Thyroid gland (tissue), 4 donors: ENCODE measurements around the gene GPC5. TPM values are rescaled to one million over a fixed set of nuclear protein-coding genes. Genes with fewer than 3 reads are reported as not detected.

Experiments
- DNase-seq, 2 donors: peaks; one replicate each; pipeline ENCODE4 v3.0.0-alpha.2; 2019
- H3K27ac ChIP-seq, 3 donors: fragments of 200-600 bp; sonication (generic); 1 replicate in 2 of 3; 2 replicates in 1 of 3; pipeline ENCODE4 v1.5.1; 2016 to 2019; ENCODE audit warnings: mild to moderate bottlenecking in 1 of 3, moderate library complexity in 1 of 3
- H3K27me3 ChIP-seq: fragments of 200-600 bp; sonication (generic); one replicate; pipeline ENCODE4 v1.5.1; 2019
- H3K36me3 ChIP-seq, 2 donors: fragments of 200-600 bp; sonication (generic); one replicate each; pipeline ENCODE4 v1.5.1; 2016 to 2019
- H3K4me1 ChIP-seq, 2 donors: fragments of 200-600 bp; sonication (generic); one replicate each; pipeline ENCODE4 v1.5.1; 2017 to 2019
- H3K4me3 ChIP-seq, 3 donors: fragments of 200-600 bp; sonication (generic); replicated peaks in 1 of 3; 1 replicate in 2 of 3; 2 replicates in 1 of 3; pipeline ENCODE4 v1.5.1; 2016; ENCODE audit warnings: mild to moderate bottlenecking in 1 of 3
- H3K9me3 ChIP-seq: fragments of 200-600 bp; sonication (generic); one replicate; pipeline ENCODE4 v1.5.1; 2017
- CTCF ChIP-seq, 6 experiments: fragments of 200-600 bp in 3 of 6; fragments of 450-650 bp in 3 of 6; sonication (generic) in 3 of 6; IDR thresholded peaks; one replicate each; pipeline ENCODE4 v1.5.1; 2016 to 2019; ENCODE audit warnings: antibody characterized with exemption in 6 of 6, mild to moderate bottlenecking in 2 of 6, inconsistent platforms in 1 of 6, moderate library complexity in 1 of 6
- POLR2A ChIP-seq, 2 donors: fragments of 450-650 bp; IDR thresholded peaks; one replicate each; pipeline ENCODE4 v1.6.1; 2017; ENCODE audit warnings: antibody characterized with exemption in 2 of 2, mild to moderate bottlenecking in 2 of 2, moderate library complexity in 1 of 2
- WGBS, 2 donors: methylation state at CpG; one replicate each; pipeline ENCODE4 v1.1.5; 2017; 5-methylcytosine and 5-hydroxymethylcytosine counted together
- intact Hi-C: fragments of 100-400 bp; cut with DNase I; formaldehyde crosslinking; loops from one replicate; pipeline ENCODE4 v1.15.1; 2023
- total RNA-seq, 4 donors: library from RNA; depleted of rRNA; stranded (reverse); fragments of >200 nt; gene quantifications; one replicate each; pipeline ENCODE4 v1.2.3, GENCODE V29; 2016

Gene GPC5
- total RNA-seq, 4 donors from 2014 or later = 0.67 to 2.3 (median 1.3) TPM

GRCh38 chr13:91516799-91517198 lies 118.4 kb downstream of the GPC5 start:
- WGBS, 2 donors = 80 to 90% methylated on average over 1 to 3 of the region's 3 CpGs
- Histone ChIP-seq H3K9me3 (no peaks in the 10 kb centered on the region), H3K4me1 (no peaks in the 10 kb centered on the region), H3K27me3 (no peaks in the 10 kb centered on the region), H3K36me3 (no peaks in the 10 kb centered on the region), H3K4me3 (no peak overlapping the region), H3K27ac (no peak overlapping the region)
- no peak for DNase-seq
- intact Hi-C loops = no loop called here
- TF ChIP-seq POLR2A (IDR thresholded peaks at IDR 0.05) (no peak), CTCF (IDR thresholded peaks at IDR 0.05) (no peak)

- DNase-seq = no peak
- no peaks in the 10 kb centered on the region for H3K4me1 ChIP-seq
- intact Hi-C loops = no loop called here
- no peaks in the 10 kb centered on the region for H3K36me3 ChIP-seq
- no peaks in the 10 kb centered on the region for H3K9me3 ChIP-seq
- no peaks in the 10 kb centered on the region for H3K27me3 ChIP-seq
- no peak for TF ChIP-seq CTCF (IDR thresholded peaks at IDR 0.05)
- no peak for TF ChIP-seq POLR2A (IDR thresholded peaks at IDR 0.05)
- H3K27ac ChIP-seq = no peak overlapping the region
- no peak overlapping the region for H3K4me3 ChIP-seq
Observed at GRCh38 chr13:91520952-91521351, 122.5 kb downstream of the GPC5 start.

- intact Hi-C loops = no loop called here
- no peaks in the 10 kb centered on the region for H3K9me3 ChIP-seq
- H3K4me3 ChIP-seq = no peak overlapping the region
- H3K36me3 ChIP-seq = no peaks in the 10 kb centered on the region
- no peaks in the 10 kb centered on the region for H3K27me3 ChIP-seq
- H3K27ac ChIP-seq = no peak overlapping the region
- DNase-seq = no peak
- no peak for TF ChIP-seq CTCF (IDR thresholded peaks at IDR 0.05)
- no peak for TF ChIP-seq POLR2A (IDR thresholded peaks at IDR 0.05)
- 76 to 79% methylated on average over 3 of the region's 3 CpGs for WGBS, 2 donors
- H3K4me1 ChIP-seq = no peaks in the 10 kb centered on the region
Observed at GRCh38 chr13:91523116-91523515, 124.7 kb downstream of the GPC5 start.

GRCh38 chr13:91526543-91527033 lies 128.2 kb downstream of the GPC5 start:
- intact Hi-C loops = no loop called here
- WGBS, 2 donors = 88 to 91% methylated on average over 3 of the region's 3 CpGs
- no peak overlapping the region for H3K27ac ChIP-seq
- TF ChIP-seq CTCF (IDR thresholded peaks at IDR 0.05) (no peak), POLR2A (IDR thresholded peaks at IDR 0.05) (no peak)
- no peak for DNase-seq
- H3K27me3 ChIP-seq = no peaks in the 10 kb centered on the region
- no peak overlapping the region for H3K4me3 ChIP-seq
- H3K36me3 ChIP-seq = no peaks in the 10 kb centered on the region
- H3K4me1 ChIP-seq = no peaks in the 10 kb centered on the region
- no peaks in the 10 kb centered on the region for H3K9me3 ChIP-seq

- no peak for TF ChIP-seq POLR2A (IDR thresholded peaks at IDR 0.05)
- no peak for TF ChIP-seq CTCF (IDR thresholded peaks at IDR 0.05)
- Histone ChIP-seq H3K36me3 (no peaks in the 10 kb centered on the region), H3K4me1 (no peaks in the 10 kb centered on the region), H3K4me3 (no peak overlapping the region), H3K27ac (no peak overlapping the region), H3K9me3 (no peaks in the 10 kb centered on the region), H3K27me3 (no peaks in the 10 kb centered on the region)
- 83 to 91% methylated on average over 3 of the region's 3 CpGs for WGBS, 2 donors
- intact Hi-C loops = no loop called here
- DNase-seq = no peak
Observed at GRCh38 chr13:91529739-91530482, 131.5 kb downstream of the GPC5 start.
